Thoracic aorta (tissue), 2 donors: ENCODE measurements around the gene PHLDA2. TPM values are rescaled to one million over a fixed set of nuclear protein-coding genes. Genes with fewer than 3 reads are reported as not detected.

Source experiments
- ATAC-seq: fragments of 150-250 bp; one replicate; pipeline ENCODE4 v1.8.0; 2017; ENCODE audit warnings: low read depth; ENCODE audit not compliant: insufficient number of reproducible peaks, low FRiP score
- DNase-seq: peaks from one replicate; pipeline ENCODE4 v3.0.0-alpha.2; 2020; ENCODE audit warnings: low spot score
- H3K27ac ChIP-seq, 2 donors: fragments of 200-600 bp; sonication (generic); 1 replicate in 1 of 2; 2 replicates in 1 of 2; pipeline ENCODE4 v1.5.1; 2016; ENCODE audit warnings: mild to moderate bottlenecking in 2 of 2, moderate library complexity in 2 of 2
- H3K27me3 ChIP-seq: fragments of 200-600 bp; sonication (generic); replicated peaks from 2 replicates; pipeline ENCODE4 v1.6.0; 2016; ENCODE audit warnings: mild to moderate bottlenecking; ENCODE audit not compliant: insufficient read depth
- H3K36me3 ChIP-seq: fragments of 200-600 bp; sonication (generic); one replicate; pipeline ENCODE4 v1.5.1; 2016
- H3K4me1 ChIP-seq, 2 donors: fragments of 200-600 bp; sonication (generic); 1 replicate in 1 of 2; 2 replicates in 1 of 2; pipeline versions ENCODE4 v1.5.1 to v1.6.0; 2016; ENCODE audit warnings: low read depth in 2 of 2, mild to moderate bottlenecking in 1 of 2; ENCODE audit not compliant: control insufficient read depth in 1 of 2
- H3K4me3 ChIP-seq: fragments of 200-600 bp; sonication (generic); 2 replicates; pipeline ENCODE4 v1.5.1; 2016; ENCODE audit warnings: mild to moderate bottlenecking
- H3K9me3 ChIP-seq: fragments of 200-600 bp; sonication (generic); 2 replicates; pipeline ENCODE4 v1.5.1; 2016
- total RNA-seq, 2 donors: library from RNA; depleted of rRNA; stranded (reverse); fragments of >200 nt; gene quantifications; one replicate each; pipeline versions ENCODE4 v1.1.0 to v1.2.3, GENCODE V29; 2016
- TF ChIP-seq, protein P1 (sequence below): fragments of 200-600 bp; sonication (generic); IDR thresholded peaks from one replicate; pipeline ENCODE4 v1.5.1; 2019; ENCODE audit warnings: antibody characterized with exemption

The PHLDA2 gene
- total RNA-seq, 2 donors from 2014 or later = 14.4 to 21.3 TPM

DNA sequence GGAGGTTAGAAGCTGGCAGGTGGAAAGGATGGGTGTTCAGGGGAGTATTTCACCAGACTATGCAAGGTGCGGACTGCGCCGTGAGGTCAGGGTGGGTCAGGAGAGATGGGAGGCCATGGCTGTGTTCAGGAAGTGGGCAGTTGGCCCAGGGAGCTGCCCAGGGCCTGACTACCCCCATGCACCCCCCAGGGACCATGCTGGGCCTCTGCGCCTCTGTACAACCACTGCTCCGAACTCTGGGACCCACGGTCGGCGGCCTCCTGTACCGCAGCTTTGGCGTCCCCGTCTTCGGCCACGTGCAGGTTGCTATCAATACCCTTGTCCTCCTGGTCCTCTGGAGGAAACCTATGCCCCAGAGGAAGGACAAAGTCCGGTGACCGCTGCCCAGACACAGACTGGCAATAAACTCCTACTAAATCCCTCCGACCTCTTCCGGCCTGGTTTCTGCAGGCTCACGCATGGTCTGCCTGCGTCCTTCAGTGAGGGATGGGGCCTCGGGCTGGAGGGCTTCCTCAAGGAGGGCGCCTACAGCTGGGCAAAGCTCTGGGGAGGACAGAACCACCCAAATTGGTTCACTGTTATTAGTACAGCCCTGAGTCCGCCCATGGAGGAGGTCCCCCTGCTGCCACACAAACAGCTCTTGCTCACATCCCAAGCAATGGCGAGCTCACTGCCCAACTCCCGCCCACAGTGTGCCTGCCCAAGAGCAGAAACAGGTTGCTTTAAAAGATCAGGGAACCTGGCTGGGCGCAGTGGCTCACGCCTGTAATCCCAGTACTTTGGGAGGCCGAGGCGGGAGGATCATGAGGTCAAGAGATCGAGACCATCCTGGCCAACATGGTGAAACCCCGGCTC, 4.2 kb downstream of the PHLDA2 start:
- Histone ChIP-seq H3K4me3 (no peak overlapping the region), H3K4me1 (peaks cover 3 to 16% of the 10 kb centered on the region in 2 donors), H3K27ac (no peak overlapping the region), H3K9me3 (no peaks in the 10 kb centered on the region), H3K36me3 (no peaks in the 10 kb centered on the region), H3K27me3 (no peaks in the 10 kb centered on the region)
- no peak for ATAC-seq
- no peak for DNase-seq
- TF ChIP-seq, protein P1, sequence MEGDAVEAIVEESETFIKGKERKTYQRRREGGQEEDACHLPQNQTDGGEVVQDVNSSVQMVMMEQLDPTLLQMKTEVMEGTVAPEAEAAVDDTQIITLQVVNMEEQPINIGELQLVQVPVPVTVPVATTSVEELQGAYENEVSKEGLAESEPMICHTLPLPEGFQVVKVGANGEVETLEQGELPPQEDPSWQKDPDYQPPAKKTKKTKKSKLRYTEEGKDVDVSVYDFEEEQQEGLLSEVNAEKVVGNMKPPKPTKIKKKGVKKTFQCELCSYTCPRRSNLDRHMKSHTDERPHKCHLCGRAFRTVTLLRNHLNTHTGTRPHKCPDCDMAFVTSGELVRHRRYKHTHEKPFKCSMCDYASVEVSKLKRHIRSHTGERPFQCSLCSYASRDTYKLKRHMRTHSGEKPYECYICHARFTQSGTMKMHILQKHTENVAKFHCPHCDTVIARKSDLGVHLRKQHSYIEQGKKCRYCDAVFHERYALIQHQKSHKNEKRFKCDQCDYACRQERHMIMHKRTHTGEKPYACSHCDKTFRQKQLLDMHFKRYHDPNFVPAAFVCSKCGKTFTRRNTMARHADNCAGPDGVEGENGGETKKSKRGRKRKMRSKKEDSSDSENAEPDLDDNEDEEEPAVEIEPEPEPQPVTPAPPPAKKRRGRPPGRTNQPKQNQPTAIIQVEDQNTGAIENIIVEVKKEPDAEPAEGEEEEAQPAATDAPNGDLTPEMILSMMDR = no peak

DNA sequence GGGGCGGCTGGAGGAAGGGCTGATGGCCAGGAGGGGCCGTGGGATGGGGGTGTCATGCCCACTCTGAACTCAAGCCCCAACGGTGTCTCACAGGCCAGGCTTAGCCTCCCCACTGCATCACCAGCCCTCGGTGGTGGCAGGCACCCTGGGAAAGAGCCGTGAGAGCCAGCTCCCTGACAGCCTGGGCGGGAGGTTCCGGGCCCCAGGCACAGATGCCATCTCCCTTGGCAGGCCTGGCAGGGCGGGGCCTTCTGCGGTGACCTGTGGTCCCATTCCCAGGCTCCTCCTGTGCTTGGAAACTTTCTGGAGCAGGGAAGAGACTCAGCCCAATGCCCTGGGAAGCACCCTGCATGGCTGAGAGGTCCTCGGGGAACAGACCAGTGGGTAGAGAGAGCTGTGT, 4.8 kb downstream of the PHLDA2 start:
- H3K36me3 ChIP-seq = no peaks in the 10 kb centered on the region
- DNase-seq = no peak
- H3K4me1 ChIP-seq = peaks cover 0 to 10% of the 10 kb centered on the region in 2 donors
- no peak overlapping the region for H3K27ac ChIP-seq
- H3K4me3 ChIP-seq = no peak overlapping the region
- H3K27me3 ChIP-seq = no peaks in the 10 kb centered on the region
- no peaks in the 10 kb centered on the region for H3K9me3 ChIP-seq
- TF ChIP-seq, protein P1 = no peak
- ATAC-seq = no peak

DNA sequence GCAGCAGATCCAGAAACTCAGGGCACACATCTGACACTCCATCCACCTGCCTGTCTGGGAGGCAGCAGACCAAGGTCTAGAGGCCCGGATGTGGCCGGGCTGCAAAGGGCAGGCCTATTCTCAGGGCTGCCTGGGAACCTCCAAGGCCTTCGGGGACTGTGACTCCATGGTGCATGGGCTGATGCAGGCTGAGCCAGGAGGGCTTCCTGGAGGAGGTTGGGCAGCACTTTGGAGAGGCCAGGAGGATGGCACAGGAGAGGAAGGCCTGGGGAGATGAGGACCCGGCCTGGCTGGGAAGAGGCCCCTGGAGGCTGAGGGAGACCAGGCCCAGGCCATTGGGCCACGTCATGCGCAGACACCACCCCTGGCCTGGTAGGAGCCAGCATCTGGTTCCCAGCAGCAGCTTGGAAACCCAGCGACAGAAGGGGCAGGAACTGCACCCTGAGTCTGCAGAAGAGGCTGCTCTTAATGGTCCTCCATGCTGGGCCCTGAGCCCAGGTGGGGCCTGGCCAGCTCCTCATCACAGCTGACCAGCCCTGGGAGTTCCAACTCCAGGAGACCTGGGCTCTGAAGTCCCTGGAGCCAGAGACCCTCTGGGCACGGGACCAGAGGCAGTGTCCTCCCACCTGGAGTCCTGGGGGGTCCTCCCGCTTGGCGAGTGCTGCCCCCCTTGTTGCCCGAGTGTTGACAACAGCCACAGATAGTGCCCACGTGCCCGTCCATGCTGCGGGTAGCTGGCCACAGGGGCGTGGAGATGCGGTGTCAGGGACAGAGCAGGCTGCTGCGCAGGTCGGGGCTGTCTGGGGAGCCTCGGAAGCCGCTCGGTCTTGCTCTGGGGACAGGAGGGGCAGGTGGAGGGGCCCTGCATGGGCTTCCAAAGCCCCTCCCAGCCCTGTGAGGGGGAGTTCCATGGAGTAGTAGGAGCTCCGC, 5.5 kb downstream of the PHLDA2 start:
- DNase-seq (no peak), ATAC-seq (no peak)
- H3K9me3 ChIP-seq = no peaks in the 10 kb centered on the region
- no peak overlapping the region for H3K27ac ChIP-seq
- no peak overlapping the region for H3K4me3 ChIP-seq
- no peaks in the 10 kb centered on the region for H3K36me3 ChIP-seq
- peaks cover 0 to 10% of the 10 kb centered on the region in 2 donors for H3K4me1 ChIP-seq
- TF ChIP-seq, protein P1 = no peak
- no peaks in the 10 kb centered on the region for H3K27me3 ChIP-seq

DNA sequence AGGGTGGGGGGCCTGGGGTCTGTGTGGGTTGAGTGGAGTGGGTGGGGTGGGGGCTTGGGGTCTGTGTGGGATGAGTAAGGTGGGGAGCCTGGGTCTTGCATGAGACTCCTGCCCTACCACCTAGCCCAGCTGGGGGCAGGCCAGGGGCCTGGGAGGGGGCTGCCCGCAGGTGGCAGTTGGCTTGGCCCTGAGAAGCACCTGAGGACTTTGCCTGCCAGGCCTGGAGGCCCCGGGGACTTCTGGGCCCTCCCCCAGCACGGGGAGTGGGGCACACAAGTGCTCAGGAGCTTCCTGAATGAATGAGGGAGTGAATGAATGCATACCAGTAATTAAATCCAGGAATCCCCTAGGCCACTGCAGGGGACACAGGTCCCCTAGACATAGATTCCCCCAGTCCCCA, 6.6 kb downstream of the PHLDA2 start:
- peaks cover 0 to 3% of the 10 kb centered on the region in 2 donors for H3K4me1 ChIP-seq
- H3K9me3 ChIP-seq = no peaks in the 10 kb centered on the region
- H3K27ac ChIP-seq = no peak overlapping the region
- H3K4me3 ChIP-seq = no peak overlapping the region
- ATAC-seq = no peak
- no peak for DNase-seq
- TF ChIP-seq, protein P1 = no peak
- H3K27me3 ChIP-seq = no peaks in the 10 kb centered on the region
- H3K36me3 ChIP-seq = no peaks in the 10 kb centered on the region
